Gastrocnemius medialis (tissue), 4 donors: ENCODE measurements around the gene BBS7. TPM values are rescaled to one million over a fixed set of nuclear protein-coding genes. Genes with fewer than 3 reads are reported as not detected.
A peak's percentile ranks its signal among the peaks of the same experiment; 100 is the strongest.

Experiments
- ATAC-seq, 2 donors: fragments of 150-250 bp; one replicate each; pipeline ENCODE4 v1.9.1; 2016
- DNase-seq, 2 donors: peaks; one replicate each; pipeline ENCODE4 v3.0.0-alpha.2; 2019
- H3K27ac ChIP-seq, 4 donors: fragments of 200-600 bp; sonication (generic); 1 replicate in 1 of 4; 2 replicates in 3 of 4; pipeline ENCODE4 v1.5.1; 2016 to 2018; ENCODE audit warnings: mild to moderate bottlenecking in 2 of 4, moderate library complexity in 1 of 4
- H3K27me3 ChIP-seq, 3 donors: fragments of 200-600 bp; sonication (generic) in 2 of 3; 1 replicate in 1 of 3; 2 replicates in 2 of 3; pipeline versions ENCODE4 v1.5.1 to v1.6.0; 2016 to 2019; ENCODE audit warnings: mild to moderate bottlenecking in 1 of 3, moderate library complexity in 1 of 3
- H3K36me3 ChIP-seq, 2 donors: fragments of 200-600 bp; sonication (generic) in 1 of 2; one replicate each; pipeline ENCODE4 v1.5.1; 2017 to 2018
- H3K4me1 ChIP-seq, 2 donors: fragments of 200-600 bp; sonication (generic) in 1 of 2; one replicate each; pipeline ENCODE4 v1.5.1; 2016 to 2017; ENCODE audit warnings: mild to moderate bottlenecking in 2 of 2
- H3K4me3 ChIP-seq, 4 donors: fragments of 200-600 bp; sonication (generic) in 3 of 4; 1 replicate in 1 of 4; 2 replicates in 3 of 4; pipeline ENCODE4 v1.5.1; 2016 to 2019; ENCODE audit warnings: mild to moderate bottlenecking in 2 of 4
- H3K9me3 ChIP-seq, 3 donors: fragments of 200-600 bp; sonication (generic) in 2 of 3; 1 replicate in 1 of 3; 2 replicates in 2 of 3; pipeline ENCODE4 v1.5.1; 2016 to 2019
- CTCF ChIP-seq, 5 experiments: fragments of 450-650 bp in 3 of 5; fragments of 200-600 bp in 2 of 5; sonication (generic) in 2 of 5; IDR thresholded peaks in 4 of 5; conservative IDR thresholded peaks in 1 of 5; 1 replicate in 4 of 5; 2 replicates in 1 of 5; pipeline ENCODE4 v1.5.1; 2016 to 2019; ENCODE audit warnings: antibody characterized with exemption in 5 of 5, mild to moderate bottlenecking in 3 of 5, moderate library complexity in 3 of 5
- POLR2A ChIP-seq, 2 donors: fragments of 450-650 bp; IDR thresholded peaks; one replicate each; pipeline ENCODE4 v1.6.1; 2017; ENCODE audit warnings: antibody characterized with exemption in 2 of 2, mild to moderate bottlenecking in 2 of 2, moderate library complexity in 2 of 2
- in situ Hi-C, 4 donors: fragments of 200-750 bp; cut with MboI; loops; one replicate each; pipeline versions ENCODE4 v1.15.0 to v1.8.0; 2017; ENCODE audit warnings: low sequenced_read_pairs in 4 of 4
- intact Hi-C: fragments of 100-400 bp; cut with DNase I; formaldehyde crosslinking; loops from one replicate; pipeline ENCODE4 v1.15.1; 2023; ENCODE audit warnings: low total_unique reads
- total RNA-seq, 4 donors: library from RNA; depleted of rRNA; stranded (reverse); fragments of >200 nt; gene quantifications; one replicate each; pipeline versions ENCODE4 v1.1.0 to v1.2.3, GENCODE V29; 2016

Gene BBS7
- total RNA-seq, 4 donors from 2014 or later, result 4.5 to 11.1 (median 6.7) TPM

- TF ChIP-seq CTCF (IDR thresholded peaks at IDR 0.05 in 4 of 5, conservative IDR thresholded peaks at IDR 0.05 in 1 of 5) (peak; percentile 25 to 59 (median 41)), POLR2A (IDR thresholded peaks at IDR 0.05) (no peak)
- H3K4me3 ChIP-seq, result no peak overlapping the region
- H3K36me3 ChIP-seq, result no peaks in the 10 kb centered on the region
- DNase-seq (no peak), ATAC-seq (no peak)
- in situ Hi-C loops, result no loop called here
- no peaks in the 10 kb centered on the region for H3K4me1 ChIP-seq
- no peak overlapping the region for H3K27ac ChIP-seq
- no peaks in the 10 kb centered on the region for H3K9me3 ChIP-seq
- H3K27me3 ChIP-seq, result no peaks in the 10 kb centered on the region
- intact Hi-C loops, result no loop called here
These were observed 30.1 kb upstream of the BBS7 start for GRCh38 chr4:121900132-121900983.

GRCh38 chr4:121898150-121898549 lies 27.9 kb upstream of the BBS7 start:
- intact Hi-C loops, result no loop called here

GRCh38 chr4:121888134-121888533 lies 17.9 kb upstream of the BBS7 start:
- no peaks in the 10 kb centered on the region for H3K4me1 ChIP-seq
- no peak overlapping the region for H3K27ac ChIP-seq
- H3K27me3 ChIP-seq, result no peaks in the 10 kb centered on the region
- no peaks in the 10 kb centered on the region for H3K9me3 ChIP-seq
- in situ Hi-C loops, result no loop called here
- intact Hi-C loops, result no loop called here
- no peaks in the 10 kb centered on the region for H3K36me3 ChIP-seq
- DNase-seq (no peak), ATAC-seq (no peak)
- no peak overlapping the region for H3K4me3 ChIP-seq
- TF ChIP-seq POLR2A (IDR thresholded peaks at IDR 0.05) (no peak), CTCF (IDR thresholded peaks at IDR 0.05 in 4 of 5, conservative IDR thresholded peaks at IDR 0.05 in 1 of 5) (no peak)

More at GRCh38 chr4:121898150-121898549, 27.9 kb upstream of the BBS7 start:
- in situ Hi-C loops, result no loop called here
- H3K27me3 ChIP-seq, result no peaks in the 10 kb centered on the region
- TF ChIP-seq POLR2A (IDR thresholded peaks at IDR 0.05) (no peak), CTCF (IDR thresholded peaks at IDR 0.05 in 4 of 5, conservative IDR thresholded peaks at IDR 0.05 in 1 of 5) (no peak)
- H3K4me3 ChIP-seq, result no peak overlapping the region
- ATAC-seq (no peak), DNase-seq (no peak)
- H3K36me3 ChIP-seq, result no peaks in the 10 kb centered on the region
- no peaks in the 10 kb centered on the region for H3K9me3 ChIP-seq
- H3K27ac ChIP-seq, result no peak overlapping the region
- H3K4me1 ChIP-seq, result no peaks in the 10 kb centered on the region

GRCh38 chr4:121885115-121885514 lies 14.8 kb upstream of the BBS7 start:
- no peak for TF ChIP-seq POLR2A (IDR thresholded peaks at IDR 0.05)
- TF ChIP-seq CTCF (IDR thresholded peaks at IDR 0.05 in 4 of 5, conservative IDR thresholded peaks at IDR 0.05 in 1 of 5), result no peak

More at GRCh38 chr4:121885115-121885514, 14.8 kb upstream of the BBS7 start:
- Histone ChIP-seq H3K9me3 (no peaks in the 10 kb centered on the region), H3K4me3 (no peak overlapping the region), H3K27me3 (no peaks in the 10 kb centered on the region), H3K4me1 (no peaks in the 10 kb centered on the region), H3K27ac (no peak overlapping the region), H3K36me3 (no peaks in the 10 kb centered on the region)
- ATAC-seq (no peak), DNase-seq (no peak)
- in situ Hi-C loops (no loop called here), intact Hi-C loops (no loop called here)
